ENCODE data around the gene CAPN5.
"Not testable (repeated sequence)": the region's sequence is repeated elsewhere in the genome, so short reads cannot be mapped to it uniquely, and the experiment has no call there.

Gene CAPN5

GRCh38 chr11:77047007-77047927 is 19.5 kb upstream of the CAPN5 start:
- TF ChIP-seq EZH2phosphoT487 (IDR thresholded peaks at IDR 0.05; ENCODE audit: low read depth): no peak
- TF ChIP-seq, protein P1, sequence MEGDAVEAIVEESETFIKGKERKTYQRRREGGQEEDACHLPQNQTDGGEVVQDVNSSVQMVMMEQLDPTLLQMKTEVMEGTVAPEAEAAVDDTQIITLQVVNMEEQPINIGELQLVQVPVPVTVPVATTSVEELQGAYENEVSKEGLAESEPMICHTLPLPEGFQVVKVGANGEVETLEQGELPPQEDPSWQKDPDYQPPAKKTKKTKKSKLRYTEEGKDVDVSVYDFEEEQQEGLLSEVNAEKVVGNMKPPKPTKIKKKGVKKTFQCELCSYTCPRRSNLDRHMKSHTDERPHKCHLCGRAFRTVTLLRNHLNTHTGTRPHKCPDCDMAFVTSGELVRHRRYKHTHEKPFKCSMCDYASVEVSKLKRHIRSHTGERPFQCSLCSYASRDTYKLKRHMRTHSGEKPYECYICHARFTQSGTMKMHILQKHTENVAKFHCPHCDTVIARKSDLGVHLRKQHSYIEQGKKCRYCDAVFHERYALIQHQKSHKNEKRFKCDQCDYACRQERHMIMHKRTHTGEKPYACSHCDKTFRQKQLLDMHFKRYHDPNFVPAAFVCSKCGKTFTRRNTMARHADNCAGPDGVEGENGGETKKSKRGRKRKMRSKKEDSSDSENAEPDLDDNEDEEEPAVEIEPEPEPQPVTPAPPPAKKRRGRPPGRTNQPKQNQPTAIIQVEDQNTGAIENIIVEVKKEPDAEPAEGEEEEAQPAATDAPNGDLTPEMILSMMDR (IDR thresholded peaks at IDR 0.05; ENCODE audit: low read depth, low read length): peak; percentile 82
- H3K79me2 ChIP-seq (ENCODE audit: low read length): no peaks in the 10 kb centered on the region
- peaks cover 11% of the 10 kb centered on the region for H3K27me3 ChIP-seq (ENCODE audit: low read depth, low read length)
- no peaks in the 10 kb centered on the region for H3K9me3 ChIP-seq (ENCODE audit: insufficient read depth, low read length)
- H4K20me1 ChIP-seq (ENCODE audit: insufficient read depth, low read length): no peaks in the 10 kb centered on the region
- H3K4me3 ChIP-seq (ENCODE audit: low read length): peak overlapping the region; percentile 73
- H3K36me3 ChIP-seq (replicated peaks; ENCODE audit: low read depth, low read length): no peaks in the 10 kb centered on the region
- H3K4me1 ChIP-seq (ENCODE audit: low read length): peaks cover 12% of the 10 kb centered on the region
- peak overlapping the region; percentile 59 for H3K4me2 ChIP-seq (ENCODE audit: low read length)
- peak overlapping the region; percentile 63; the same call in 1 of the 2 replicates for H2AFZ ChIP-seq (ENCODE audit: low read depth, low read length)
- peak overlapping the region; percentile 3; the same call in 1 of the 2 replicates for H3K9ac ChIP-seq (ENCODE audit: low read length)
- H3K27ac ChIP-seq (ENCODE audit: low read length): peak overlapping the region; percentile 1; the same call in 1 of the 2 replicates

DNA sequence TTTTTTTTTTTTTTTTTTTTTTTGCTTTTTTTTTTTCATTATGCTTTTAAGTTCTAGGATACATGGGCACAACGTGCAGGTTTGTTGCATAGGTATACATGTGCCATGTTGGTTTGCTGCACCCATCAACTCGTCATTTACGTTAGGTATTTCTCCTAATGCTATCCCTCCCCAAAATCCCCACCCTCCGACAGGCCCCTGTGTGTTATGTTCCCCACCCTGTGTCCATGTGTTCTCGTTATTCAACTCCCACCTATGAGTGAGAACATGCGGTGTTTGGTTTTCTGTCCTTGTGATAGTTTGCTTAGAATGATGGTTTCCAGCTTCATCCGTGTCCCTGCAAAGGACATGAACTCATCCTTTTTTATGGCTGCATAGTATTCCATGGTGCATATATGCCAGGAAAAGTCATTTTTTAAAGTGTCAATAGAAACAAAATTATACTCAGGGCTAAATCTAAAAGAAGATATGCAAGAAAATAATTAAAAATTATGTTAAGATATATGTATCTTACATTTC is 18.8 kb upstream of the CAPN5 start:
- H3K79me2 ChIP-seq (ENCODE audit: low read length); H3K4me3 ChIP-seq (ENCODE audit: low read length); H3K9me3 ChIP-seq (ENCODE audit: insufficient read depth, low read length); H2AFZ ChIP-seq (ENCODE audit: low read depth, low read length); H3K27ac ChIP-seq (ENCODE audit: low read length); H4K20me1 ChIP-seq (ENCODE audit: insufficient read depth, low read length); H3K9ac ChIP-seq (ENCODE audit: low read length); H3K36me3 ChIP-seq (replicated peaks; ENCODE audit: low read depth, low read length); H3K4me2 ChIP-seq (ENCODE audit: low read length): not testable (repeated sequence)
- H3K4me1 ChIP-seq (ENCODE audit: low read length): peaks cover 12% of the 10 kb centered on the region
- H3K27me3 ChIP-seq (ENCODE audit: low read depth, low read length): peaks cover 11% of the 10 kb centered on the region

DNA sequence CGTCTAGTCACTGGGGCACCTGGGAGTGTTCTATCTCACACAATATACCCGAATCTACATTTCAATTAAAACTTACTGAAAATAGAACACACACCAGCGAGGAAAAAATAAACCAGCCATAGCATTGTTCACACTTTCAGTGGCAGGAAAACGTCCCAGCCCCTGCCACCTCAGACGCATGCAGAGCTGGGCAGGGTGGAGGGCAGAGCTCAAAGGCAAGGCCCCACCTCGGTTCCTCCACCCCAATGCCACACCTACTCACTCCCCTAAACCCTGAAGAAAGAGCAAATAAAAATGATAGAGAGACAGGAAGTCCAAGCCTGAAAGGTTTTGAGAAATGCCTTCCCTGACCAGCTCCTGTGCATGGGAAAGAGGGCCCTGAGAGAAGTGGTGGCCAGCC is 17.7 kb upstream of the CAPN5 start:
- peaks cover 12% of the 10 kb centered on the region for H3K4me1 ChIP-seq (ENCODE audit: low read length)
- no peak for TF ChIP-seq EZH2phosphoT487 (IDR thresholded peaks at IDR 0.05; ENCODE audit: low read depth)
- TF ChIP-seq, protein P1 (IDR thresholded peaks at IDR 0.05; ENCODE audit: low read depth, low read length): no peak
- H2AFZ ChIP-seq (ENCODE audit: low read depth, low read length): 0 out of 2 replicates have a peak overlapping the region, but pooled peaks have one; percentile 4
- no peaks in the 10 kb centered on the region for H3K36me3 ChIP-seq (replicated peaks; ENCODE audit: low read depth, low read length)
- H4K20me1 ChIP-seq (ENCODE audit: insufficient read depth, low read length): no peaks in the 10 kb centered on the region
- no peak overlapping the region for H3K4me3 ChIP-seq (ENCODE audit: low read length)
- no peak overlapping the region for H3K4me2 ChIP-seq (ENCODE audit: low read length)
- H3K9ac ChIP-seq (ENCODE audit: low read length): no peak overlapping the region
- no peak overlapping the region for H3K27ac ChIP-seq (ENCODE audit: low read length)
- no peaks in the 10 kb centered on the region for H3K9me3 ChIP-seq (ENCODE audit: insufficient read depth, low read length)
- peaks cover 11% of the 10 kb centered on the region for H3K27me3 ChIP-seq (ENCODE audit: low read depth, low read length)
- H3K79me2 ChIP-seq (ENCODE audit: low read length): no peaks in the 10 kb centered on the region

DNA sequence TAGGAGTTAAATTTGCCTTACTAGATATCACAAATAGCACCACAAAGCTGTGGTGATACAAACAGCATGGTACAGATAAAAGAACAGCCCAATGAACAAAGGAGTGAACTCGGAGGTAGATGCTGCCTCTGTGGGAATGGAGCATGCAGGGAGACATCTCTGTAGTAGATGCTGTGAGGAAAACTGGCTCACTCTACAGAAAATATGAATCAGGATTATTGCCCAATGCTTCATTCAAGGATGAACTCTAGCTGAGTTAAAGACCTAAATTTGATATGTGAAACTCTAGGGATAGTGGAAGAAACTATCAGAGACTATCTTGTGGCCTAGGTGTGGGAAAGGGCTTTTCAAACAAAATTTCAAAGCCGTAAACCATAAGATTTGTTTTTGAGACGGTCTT is 15.3 kb upstream of the CAPN5 start:
- H3K9me3 ChIP-seq (ENCODE audit: insufficient read depth, low read length): peaks cover 9% of the 10 kb centered on the region; the same call in 1 of the 2 replicates
- H3K27me3 ChIP-seq (ENCODE audit: low read depth, low read length): no peaks in the 10 kb centered on the region
- H2AFZ ChIP-seq (ENCODE audit: low read depth, low read length): no peak overlapping the region

More for the DNA sequence above, 15.3 kb upstream of the CAPN5 start:
- Histone ChIP-seq H3K79me2 (ENCODE audit: low read length) (no peaks in the 10 kb centered on the region), H3K4me1 (ENCODE audit: low read length) (peaks cover 2% of the 10 kb centered on the region), H4K20me1 (ENCODE audit: insufficient read depth, low read length) (no peaks in the 10 kb centered on the region), H3K4me2 (ENCODE audit: low read length) (no peak overlapping the region), H3K36me3 (replicated peaks; ENCODE audit: low read depth, low read length) (no peaks in the 10 kb centered on the region), H3K27ac (ENCODE audit: low read length) (no peak overlapping the region), H3K9ac (ENCODE audit: low read length) (no peak overlapping the region), H3K4me3 (ENCODE audit: low read length) (no peak overlapping the region)
- no peak for TF ChIP-seq EZH2phosphoT487 (IDR thresholded peaks at IDR 0.05; ENCODE audit: low read depth)
- TF ChIP-seq, protein P1 (IDR thresholded peaks at IDR 0.05; ENCODE audit: low read depth, low read length): no peak

All from OCI-LY3 (cell line).